ENCODE results near the gene SAMHD1. TPM values are rescaled to one million over a fixed set of nuclear protein-coding genes. Genes with fewer than 3 reads are reported as not detected.
"Not testable (repeated sequence)": the region's sequence is repeated elsewhere in the genome, so short reads cannot be mapped to it uniquely, and the experiment has no call there.

Gene SAMHD1
- total and polyA plus RNA-seq, 2 donors (not counting 1 experiment from before 2014, with no cell fraction given) = 25.9 to 47.2 TPM

DNA sequence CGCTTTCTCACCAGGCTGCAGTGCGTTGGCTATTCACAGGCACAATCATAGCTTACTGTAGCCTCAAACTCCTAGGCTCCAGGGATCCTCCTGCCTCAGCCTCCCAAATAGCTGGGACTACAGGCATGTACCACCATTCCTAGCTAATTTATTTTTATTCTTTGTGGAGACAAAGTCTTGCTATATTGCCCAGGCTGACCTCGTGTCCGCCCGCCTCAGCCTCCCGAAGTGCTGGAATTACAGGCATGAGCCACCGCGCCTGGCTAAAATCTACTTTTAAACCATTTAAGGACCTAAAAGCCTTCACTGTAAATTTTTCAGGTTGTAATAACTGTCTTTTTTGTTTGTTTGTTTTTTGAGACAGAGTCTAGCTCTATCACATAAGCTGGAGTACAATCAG is 15.2 kb downstream of the SAMHD1 start:
- Histone ChIP-seq H3K27ac (ENCODE audit: insufficient read depth, low read length) (no peak overlapping the region), H3K9me3 (ENCODE audit: control insufficient read depth, insufficient read depth, low read depth, low read length) (no peaks in the 10 kb centered on the region), H3K4me3 (replicated peaks in 1 of 4; ENCODE audit: control extremely low read depth in 1 of 4, insufficient read depth in 1 of 4, low read depth in 3 of 4, low read length in 4 of 4) (no peak overlapping the region), H4K20me1 (ENCODE audit: control insufficient read depth, extremely low read depth, insufficient read depth, low read length) (no peaks in the 10 kb centered on the region), H2AFZ (ENCODE audit: low read length) (no peak overlapping the region), H3K4me2 (ENCODE audit: extremely low read depth, insufficient read depth, low read length) (no peak overlapping the region), H3K4me1 (ENCODE audit: control insufficient read depth, extremely low read depth, insufficient read depth, low read length) (no peaks in the 10 kb centered on the region), H3K36me3 (ENCODE audit: control insufficient read depth, insufficient read depth, low read length) (no peaks in the 10 kb centered on the region), H3K9ac (ENCODE audit: insufficient read depth, low read length) (no peak overlapping the region), H3K27me3 (ENCODE audit: control insufficient read depth, insufficient read depth, low read length) (no peaks in the 10 kb centered on the region), H3K79me2 (ENCODE audit: control insufficient read depth, insufficient read depth, low read length) (no peaks in the 10 kb centered on the region)
- no peak for DNase-seq (ENCODE audit: low read depth in 2 of 2)
- TF ChIP-seq EZH2 (IDR thresholded peaks at IDR 0.05; ENCODE audit: low read length, missing control alignments) = no peak
- TF ChIP-seq, protein P1, sequence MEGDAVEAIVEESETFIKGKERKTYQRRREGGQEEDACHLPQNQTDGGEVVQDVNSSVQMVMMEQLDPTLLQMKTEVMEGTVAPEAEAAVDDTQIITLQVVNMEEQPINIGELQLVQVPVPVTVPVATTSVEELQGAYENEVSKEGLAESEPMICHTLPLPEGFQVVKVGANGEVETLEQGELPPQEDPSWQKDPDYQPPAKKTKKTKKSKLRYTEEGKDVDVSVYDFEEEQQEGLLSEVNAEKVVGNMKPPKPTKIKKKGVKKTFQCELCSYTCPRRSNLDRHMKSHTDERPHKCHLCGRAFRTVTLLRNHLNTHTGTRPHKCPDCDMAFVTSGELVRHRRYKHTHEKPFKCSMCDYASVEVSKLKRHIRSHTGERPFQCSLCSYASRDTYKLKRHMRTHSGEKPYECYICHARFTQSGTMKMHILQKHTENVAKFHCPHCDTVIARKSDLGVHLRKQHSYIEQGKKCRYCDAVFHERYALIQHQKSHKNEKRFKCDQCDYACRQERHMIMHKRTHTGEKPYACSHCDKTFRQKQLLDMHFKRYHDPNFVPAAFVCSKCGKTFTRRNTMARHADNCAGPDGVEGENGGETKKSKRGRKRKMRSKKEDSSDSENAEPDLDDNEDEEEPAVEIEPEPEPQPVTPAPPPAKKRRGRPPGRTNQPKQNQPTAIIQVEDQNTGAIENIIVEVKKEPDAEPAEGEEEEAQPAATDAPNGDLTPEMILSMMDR (conservative IDR thresholded peaks at IDR 0.05 in 1 of 2, IDR thresholded peaks at IDR 0.05 in 1 of 2; ENCODE audit: low read depth in 1 of 2, low read length in 2 of 2) = no peak

DNA sequence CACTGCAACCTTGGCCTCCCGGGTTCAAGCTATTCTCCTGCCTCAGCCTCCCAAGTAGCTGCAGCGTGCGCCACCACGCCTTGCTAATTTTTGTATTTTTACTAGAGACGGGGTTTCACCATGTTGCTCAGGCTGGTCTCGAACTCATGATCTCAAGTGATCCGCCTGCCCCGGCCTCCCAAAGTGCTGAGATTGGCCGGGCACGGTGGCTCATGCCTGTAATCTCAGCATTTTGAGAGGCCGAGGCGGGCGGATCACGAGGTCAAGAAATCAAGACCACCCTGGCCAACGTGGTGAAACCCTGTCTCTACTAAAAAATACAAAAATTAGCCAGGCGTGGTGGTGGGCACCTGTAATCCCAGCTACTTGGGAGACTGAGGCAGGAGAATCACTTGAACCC is 17.9 kb downstream of the SAMHD1 start:
- not testable (repeated sequence) for H2AFZ ChIP-seq (ENCODE audit: low read length); H3K79me2 ChIP-seq (ENCODE audit: control insufficient read depth, insufficient read depth, low read length); H3K4me3 ChIP-seq (replicated peaks in 1 of 4; ENCODE audit: control extremely low read depth in 1 of 4, insufficient read depth in 1 of 4, low read depth in 3 of 4, low read length in 4 of 4); H3K27ac ChIP-seq (ENCODE audit: insufficient read depth, low read length); H3K36me3 ChIP-seq (ENCODE audit: control insufficient read depth, insufficient read depth, low read length); H3K9me3 ChIP-seq (ENCODE audit: control insufficient read depth, insufficient read depth, low read depth, low read length); H3K9ac ChIP-seq (ENCODE audit: insufficient read depth, low read length); H3K4me1 ChIP-seq (ENCODE audit: control insufficient read depth, extremely low read depth, insufficient read depth, low read length); H4K20me1 ChIP-seq (ENCODE audit: control insufficient read depth, extremely low read depth, insufficient read depth, low read length); H3K4me2 ChIP-seq (ENCODE audit: extremely low read depth, insufficient read depth, low read length); H3K27me3 ChIP-seq (ENCODE audit: control insufficient read depth, insufficient read depth, low read length); DNase-seq (ENCODE audit: low read depth in 2 of 2)

DNA sequence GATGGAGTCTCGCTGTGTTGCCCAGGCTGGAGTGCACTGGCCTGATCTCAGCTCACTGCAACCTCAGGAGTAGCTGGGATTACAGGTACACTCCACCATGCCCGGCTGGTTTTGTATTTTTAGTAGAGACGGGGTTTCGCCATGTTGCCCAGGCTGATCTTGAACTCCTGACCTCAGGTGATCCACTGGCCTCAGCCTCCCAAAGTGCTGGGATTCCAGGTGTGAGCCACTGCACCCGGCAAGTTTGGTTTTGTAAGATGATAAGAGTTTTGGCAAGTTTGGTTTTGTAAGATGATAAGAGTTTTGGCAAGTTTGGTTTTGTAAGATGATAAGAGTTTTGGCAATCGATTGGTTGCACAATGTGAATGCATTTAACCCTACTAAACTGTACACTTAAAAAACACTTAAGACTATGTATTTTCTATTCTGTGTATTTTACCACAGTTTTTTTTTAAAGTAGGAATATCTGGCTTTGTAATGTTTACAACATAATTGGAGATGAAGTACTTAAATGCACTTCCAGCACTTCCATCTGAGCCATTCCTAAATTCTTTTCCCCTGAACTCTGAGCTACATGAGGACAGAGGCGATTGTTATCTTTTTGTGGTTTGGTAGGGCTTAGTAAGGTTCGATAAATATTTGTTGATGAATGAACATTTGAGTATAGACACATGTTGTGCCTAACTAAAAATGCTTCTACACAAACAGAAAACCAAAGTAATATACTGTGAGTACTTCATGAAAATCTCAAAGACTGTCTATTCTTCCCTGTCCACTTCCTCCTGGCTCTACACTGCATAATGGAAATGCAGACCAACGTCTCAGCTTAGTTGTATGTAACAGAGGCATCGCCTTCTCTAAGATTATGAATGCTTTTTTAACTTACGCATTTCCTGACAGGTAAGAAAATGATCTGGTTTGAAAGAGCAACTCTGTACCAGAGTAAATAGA is 18.8 kb downstream of the SAMHD1 start:
- H3K9me3 ChIP-seq (ENCODE audit: control insufficient read depth, insufficient read depth, low read depth, low read length) = no peaks in the 10 kb centered on the region
- no peak overlapping the region for H3K27ac ChIP-seq (ENCODE audit: insufficient read depth, low read length)
- TF ChIP-seq, protein P1 (conservative IDR thresholded peaks at IDR 0.05 in 1 of 2, IDR thresholded peaks at IDR 0.05 in 1 of 2; ENCODE audit: low read depth in 1 of 2, low read length in 2 of 2) = no peak
- no peak for TF ChIP-seq EZH2 (IDR thresholded peaks at IDR 0.05; ENCODE audit: low read length, missing control alignments)
- H3K79me2 ChIP-seq (ENCODE audit: control insufficient read depth, insufficient read depth, low read length) = no peaks in the 10 kb centered on the region
- no peak overlapping the region for H3K4me3 ChIP-seq (replicated peaks in 1 of 4; ENCODE audit: control extremely low read depth in 1 of 4, insufficient read depth in 1 of 4, low read depth in 3 of 4, low read length in 4 of 4)
- H3K4me2 ChIP-seq (ENCODE audit: extremely low read depth, insufficient read depth, low read length) = no peak overlapping the region
- DNase-seq (ENCODE audit: low read depth in 2 of 2) = peak; percentile 63 to 66
- no peak overlapping the region for H2AFZ ChIP-seq (ENCODE audit: low read length)
- no peaks in the 10 kb centered on the region for H3K36me3 ChIP-seq (ENCODE audit: control insufficient read depth, insufficient read depth, low read length)
- H4K20me1 ChIP-seq (ENCODE audit: control insufficient read depth, extremely low read depth, insufficient read depth, low read length) = no peaks in the 10 kb centered on the region
- H3K27me3 ChIP-seq (ENCODE audit: control insufficient read depth, insufficient read depth, low read length) = no peaks in the 10 kb centered on the region
- no peak overlapping the region for H3K9ac ChIP-seq (ENCODE audit: insufficient read depth, low read length)
- no peaks in the 10 kb centered on the region for H3K4me1 ChIP-seq (ENCODE audit: control insufficient read depth, extremely low read depth, insufficient read depth, low read length)

DNA sequence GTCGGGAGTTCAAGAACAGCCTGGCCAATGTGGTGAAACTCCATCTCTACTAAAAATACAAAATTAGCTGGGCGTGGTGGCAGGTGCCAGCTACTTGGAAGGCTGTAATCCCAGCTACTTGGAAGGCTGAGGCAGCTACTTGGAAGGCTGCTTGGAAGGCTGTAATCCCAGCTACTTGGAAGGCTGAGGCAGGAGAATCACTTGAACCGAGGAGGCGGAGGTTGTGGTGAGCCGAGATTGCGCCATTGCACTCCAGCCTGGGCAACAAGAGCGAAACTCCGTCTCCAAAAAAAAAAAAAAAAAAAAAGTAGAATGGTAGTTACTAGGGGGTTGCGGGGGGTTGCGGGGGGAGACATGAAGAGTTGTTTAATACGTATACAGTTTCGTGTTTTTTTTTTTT is 19.4 kb downstream of the SAMHD1 start:
- not testable (repeated sequence) for H3K4me2 ChIP-seq (ENCODE audit: extremely low read depth, insufficient read depth, low read length); H3K4me3 ChIP-seq (replicated peaks in 1 of 4; ENCODE audit: control extremely low read depth in 1 of 4, insufficient read depth in 1 of 4, low read depth in 3 of 4, low read length in 4 of 4); H3K27ac ChIP-seq (ENCODE audit: insufficient read depth, low read length); H3K9me3 ChIP-seq (ENCODE audit: control insufficient read depth, insufficient read depth, low read depth, low read length); H3K27me3 ChIP-seq (ENCODE audit: control insufficient read depth, insufficient read depth, low read length); H3K36me3 ChIP-seq (ENCODE audit: control insufficient read depth, insufficient read depth, low read length); H3K4me1 ChIP-seq (ENCODE audit: control insufficient read depth, extremely low read depth, insufficient read depth, low read length); H4K20me1 ChIP-seq (ENCODE audit: control insufficient read depth, extremely low read depth, insufficient read depth, low read length); H2AFZ ChIP-seq (ENCODE audit: low read length); H3K79me2 ChIP-seq (ENCODE audit: control insufficient read depth, insufficient read depth, low read length); H3K9ac ChIP-seq (ENCODE audit: insufficient read depth, low read length); DNase-seq (ENCODE audit: low read depth in 2 of 2)

Measured in fibroblast of lung (primary cell).